Stomach (tissue), 9 donors: ENCODE data around the gene MYO10. TPM values are rescaled to one million over a fixed set of nuclear protein-coding genes. Genes with fewer than 3 reads are reported as not detected.

Experiments
- DNase-seq, 2 donors: peaks; one replicate each; pipeline versions ENCODE4 v3.0.0 to v3.0.0-alpha.2; 2013 to 2019
- H3K27ac ChIP-seq, 5 donors: fragments of 200-600 bp in 4 of 5; sonication (generic) in 4 of 5; one replicate each; pipeline ENCODE4 v1.5.1; 2013 to 2019; ENCODE audit warnings: mild to moderate bottlenecking in 1 of 5, moderate library complexity in 1 of 5
- H3K27me3 ChIP-seq, 3 donors: fragments of 200-600 bp; sonication (generic); one replicate each; pipeline ENCODE4 v1.5.1; 2017 to 2019; ENCODE audit warnings: mixed run types in 1 of 3
- H3K36me3 ChIP-seq, 4 donors: fragments of 200-600 bp; sonication (generic); 1 replicate in 3 of 4; 2 replicates in 1 of 4; pipeline ENCODE4 v1.5.1; 2016 to 2019
- H3K4me1 ChIP-seq, 4 donors: fragments of 200-600 bp; sonication (generic); one replicate each; pipeline ENCODE4 v1.5.1; 2016 to 2019
- H3K4me3 ChIP-seq, 4 donors: fragments of 200-600 bp; sonication (generic) in 3 of 4; one replicate each; pipeline ENCODE4 v1.5.1; 2016 to 2019; ENCODE audit warnings: mild to moderate bottlenecking in 1 of 4
- H3K9me3 ChIP-seq, 4 donors: fragments of 200-600 bp; sonication (generic); one replicate each; pipeline ENCODE4 v1.5.1; 2016 to 2019
- CTCF ChIP-seq, 7 experiments: fragments of 450-650 bp in 4 of 7; fragments of 200-600 bp in 3 of 7; sonication (generic) in 3 of 7; IDR thresholded peaks; one replicate each; pipeline ENCODE4 v1.5.1; 2016 to 2019; ENCODE audit warnings: antibody characterized with exemption in 7 of 7, control low read depth in 2 of 7, mild to moderate bottlenecking in 1 of 7
- EP300 ChIP-seq: sonication (generic); formaldehyde crosslinking; IDR thresholded peaks from one replicate; pipeline ENCODE4 v1.6.1; 2017; ENCODE audit warnings: antibody characterized with exemption
- POLR2A ChIP-seq, 4 donors: fragments of 450-650 bp; IDR thresholded peaks; one replicate each; pipeline ENCODE4 v1.6.1; 2016; ENCODE audit warnings: antibody characterized with exemption in 4 of 4, control low read depth in 2 of 4, mild to moderate bottlenecking in 1 of 4, moderate library complexity in 1 of 4
- POLR2AphosphoS5 ChIP-seq, 3 donors: sonication (generic); formaldehyde crosslinking; IDR thresholded peaks; one replicate each; pipeline ENCODE4 v1.6.1; 2016; ENCODE audit warnings: antibody characterized with exemption in 3 of 3
- WGBS, 5 donors: extraction: QIAGEN DNeasy Blood & Tissue Kit in 3 of 5; methylation state at CpG; one replicate each; pipeline versions ENCODE4 v1.1.5 to v1.1.7; 2013 to 2018; 5-methylcytosine and 5-hydroxymethylcytosine counted together
- intact Hi-C: fragments of 100-400 bp; cut with DNase I; formaldehyde crosslinking; loops from one replicate; pipeline ENCODE4 v1.15.1; 2023; ENCODE audit warnings: low total_unique reads
- polyA plus RNA-seq, 3 donors: library from polyadenylated mRNA; stranded (reverse); fragments of 200-250 nt; gene quantifications; one replicate each; pipeline ENCODE4 v1.2.3, GENCODE V29; 2013
- total RNA-seq, 5 donors: library from RNA; depleted of rRNA; stranded (reverse); fragments of >200 nt; gene quantifications; one replicate each; pipeline versions ENCODE4 v1.1.0 to v1.2.3, GENCODE V29; 2014 to 2016
- donor health status: healthy with polysubstance abuse.
- donor health status: Bipolar disorder and iron deficiency.
- donor health status: healthy.

MYO10 gene
- total and polyA plus RNA-seq, 8 donors, result 6.8 to 233 (median 76.5) TPM

- Histone ChIP-seq H3K4me3 (no peak overlapping the region), H3K9me3 (no peaks in the 10 kb centered on the region), H3K27ac (no peak overlapping the region), H3K4me1 (no peaks in the 10 kb centered on the region), H3K27me3 (no peaks in the 10 kb centered on the region), H3K36me3 (no peaks in the 10 kb centered on the region)
- 84 to 94% (median 91%) methylated on average over 7 to 8 of the region's 8 CpGs for WGBS, 5 donors
- intact Hi-C loops, result no loop called here
- no peak for DNase-seq
- no peak for TF ChIP-seq POLR2A (IDR thresholded peaks at IDR 0.05)
- no peak for TF ChIP-seq POLR2AphosphoS5 (IDR thresholded peaks at IDR 0.05)
- no peak for TF ChIP-seq EP300
- no peak for TF ChIP-seq CTCF (IDR thresholded peaks at IDR 0.05)
Observed at GRCh38 chr5:16981700-16982099, 45.6 kb upstream of the MYO10 start.

GRCh38 chr5:16980983-16981382 lies 44.9 kb upstream of the MYO10 start:
- no peak for TF ChIP-seq POLR2AphosphoS5 (IDR thresholded peaks at IDR 0.05)
- TF ChIP-seq POLR2A (IDR thresholded peaks at IDR 0.05), result no peak
- no peak for TF ChIP-seq EP300
- no peak for TF ChIP-seq CTCF (IDR thresholded peaks at IDR 0.05)
- Histone ChIP-seq H3K27me3 (no peaks in the 10 kb centered on the region), H3K4me3 (no peak overlapping the region), H3K9me3 (no peaks in the 10 kb centered on the region), H3K36me3 (no peaks in the 10 kb centered on the region), H3K27ac (no peak overlapping the region), H3K4me1 (no peaks in the 10 kb centered on the region)
- 58 to 65% (median 63%) methylated on average over 3 of the region's 3 CpGs for WGBS, 5 donors
- intact Hi-C loops, result no loop called here
- DNase-seq, result no peak

- H3K4me1 ChIP-seq, result no peaks in the 10 kb centered on the region
- H3K4me3 ChIP-seq, result no peak overlapping the region
- TF ChIP-seq EP300, result no peak
- TF ChIP-seq CTCF (IDR thresholded peaks at IDR 0.05), result no peak
- TF ChIP-seq POLR2A (IDR thresholded peaks at IDR 0.05), result no peak
- no peak for TF ChIP-seq POLR2AphosphoS5 (IDR thresholded peaks at IDR 0.05)
- DNase-seq, result no peak
- no peaks in the 10 kb centered on the region for H3K27me3 ChIP-seq
- no peaks in the 10 kb centered on the region for H3K36me3 ChIP-seq
- intact Hi-C loops, result no loop called here
- no peaks in the 10 kb centered on the region for H3K9me3 ChIP-seq
- no peak overlapping the region for H3K27ac ChIP-seq
Observed at GRCh38 chr5:16978296-16978695, 42.2 kb upstream of the MYO10 start.

- TF ChIP-seq EP300 (no peak), CTCF (IDR thresholded peaks at IDR 0.05) (no peak), POLR2A (IDR thresholded peaks at IDR 0.05) (no peak), POLR2AphosphoS5 (IDR thresholded peaks at IDR 0.05) (no peak)
- Histone ChIP-seq H3K4me1 (no peaks in the 10 kb centered on the region), H3K9me3 (no peaks in the 10 kb centered on the region), H3K4me3 (no peak overlapping the region), H3K36me3 (no peaks in the 10 kb centered on the region), H3K27ac (no peak overlapping the region), H3K27me3 (no peaks in the 10 kb centered on the region)
- WGBS, 5 donors, result 61 to 74% (median 69%) methylated on average over 1 of the region's 1 CpG
- DNase-seq, result no peak
- intact Hi-C loops, result no loop called here
Observed at GRCh38 chr5:16976625-16977008, 40.5 kb upstream of the MYO10 start.
